ENCODE data around the gene SIGLEC7. TPM values are rescaled to one million over a fixed set of nuclear protein-coding genes. Genes with fewer than 3 reads are reported as not detected.
"Not testable (repeated sequence)": the region's sequence is repeated elsewhere in the genome, so short reads cannot be mapped to it uniquely, and the experiment has no call there.

Gene SIGLEC7
- total RNA-seq, 4 donors from 2014 or later, result not detected

- no peak overlapping the region for H3K4me3 ChIP-seq
- no peaks in the 10 kb centered on the region for H3K9me3 ChIP-seq
- TF ChIP-seq POLR2AphosphoS5 (IDR thresholded peaks at IDR 0.05), result no peak
- TF ChIP-seq POLR2A (IDR thresholded peaks at IDR 0.05), result no peak
- TF ChIP-seq CTCF (IDR thresholded peaks at IDR 0.05), result no peak
- no peak for TF ChIP-seq EP300 (IDR thresholded peaks at IDR 0.05)
- H3K27me3 ChIP-seq, result peaks cover 36% of the 10 kb centered on the region
- no peaks in the 10 kb centered on the region for H3K36me3 ChIP-seq
- DNase-seq (ENCODE audit: low spot score in 2 of 2), result no peak
- H3K4me1 ChIP-seq, result no peaks in the 10 kb centered on the region
- 68% methylated on average over 4 of the region's 4 CpGs for WGBS
- H3K27ac ChIP-seq, result peak overlapping the region; percentile 2
Measured at GRCh38 chr19:51139299-51140014, 2.6 kb upstream of the SIGLEC7 start.

- Histone ChIP-seq H3K36me3 (no peaks in the 10 kb centered on the region), H3K9me3 (no peaks in the 10 kb centered on the region), H3K27me3 (peaks cover 36% of the 10 kb centered on the region), H3K4me3 (no peak overlapping the region), H3K27ac (no peak overlapping the region), H3K4me1 (no peaks in the 10 kb centered on the region)
- TF ChIP-seq CTCF (IDR thresholded peaks at IDR 0.05), result no peak
- no peak for TF ChIP-seq POLR2AphosphoS5 (IDR thresholded peaks at IDR 0.05)
- no peak for TF ChIP-seq EP300 (IDR thresholded peaks at IDR 0.05)
- no peak for TF ChIP-seq POLR2A (IDR thresholded peaks at IDR 0.05)
- no peak for DNase-seq (ENCODE audit: low spot score in 2 of 2)
- WGBS, result 46% methylated on average over 6 of the region's 6 CpGs
Measured at GRCh38 chr19:51140441-51140840, 1.7 kb upstream of the SIGLEC7 start.

- Histone ChIP-seq H3K4me3 (no peak overlapping the region), H3K27me3 (peaks cover 36% of the 10 kb centered on the region), H3K27ac (no peak overlapping the region), H3K36me3 (no peaks in the 10 kb centered on the region), H3K4me1 (no peaks in the 10 kb centered on the region), H3K9me3 (no peaks in the 10 kb centered on the region)
- DNase-seq (ENCODE audit: low spot score in 2 of 2), result no peak
- WGBS, result 57% methylated on average over 6 of the region's 6 CpGs
- TF ChIP-seq CTCF (IDR thresholded peaks at IDR 0.05) (no peak), POLR2AphosphoS5 (IDR thresholded peaks at IDR 0.05) (no peak), POLR2A (IDR thresholded peaks at IDR 0.05) (no peak), EP300 (IDR thresholded peaks at IDR 0.05) (no peak)
Measured at GRCh38 chr19:51141181-51141580, 920 bp upstream of the SIGLEC7 start.

GRCh38 chr19:51142809-51143475 lies 841 bp downstream of the SIGLEC7 start:
- peaks cover 32% of the 10 kb centered on the region for H3K27me3 ChIP-seq
- 70% methylated on average over 8 of the region's 15 CpGs for WGBS
- DNase-seq (ENCODE audit: low spot score in 2 of 2); H3K4me3 ChIP-seq; H3K36me3 ChIP-seq; H3K27ac ChIP-seq; H3K4me1 ChIP-seq; H3K9me3 ChIP-seq: not testable (repeated sequence)

- no peaks in the 10 kb centered on the region for H3K9me3 ChIP-seq
- no peak for DNase-seq (ENCODE audit: low spot score in 2 of 2)
- no peaks in the 10 kb centered on the region for H3K36me3 ChIP-seq
- peaks cover 27% of the 10 kb centered on the region for H3K27me3 ChIP-seq
- no peak overlapping the region for H3K27ac ChIP-seq
- WGBS, result 100% methylated on average over 2 of the region's 5 CpGs
- no peak for TF ChIP-seq POLR2AphosphoS5 (IDR thresholded peaks at IDR 0.05)
- TF ChIP-seq POLR2A (IDR thresholded peaks at IDR 0.05), result no peak
- no peak for TF ChIP-seq EP300 (IDR thresholded peaks at IDR 0.05)
- TF ChIP-seq CTCF (IDR thresholded peaks at IDR 0.05), result no peak
- no peaks in the 10 kb centered on the region for H3K4me1 ChIP-seq
- no peak overlapping the region for H3K4me3 ChIP-seq
Measured at GRCh38 chr19:51143486-51143885, 1.4 kb downstream of the SIGLEC7 start.

All from suprapubic skin (tissue), 4 donors.